Osteocyte (in vitro differentiated cells): ENCODE data around the gene MEP1A. TPM values are rescaled to one million over a fixed set of nuclear protein-coding genes. Genes with fewer than 3 reads are reported as not detected.

Source experiments
- DNase-seq: peaks from one replicate; pipeline ENCODE4 v3.0.0; 2021; ENCODE audit warnings: mixed read lengths; ENCODE audit not compliant: unreplicated experiment; ENCODE audit errors: extremely low spot score
- H3K27ac Mint-ChIP-seq: one replicate; pipeline ENCODE4 v1.8.0; 2021; ENCODE audit warnings: mild to moderate bottlenecking, mixed read lengths; ENCODE audit not compliant: unreplicated experiment
- H3K27me3 Mint-ChIP-seq: one replicate; pipeline ENCODE4 v1.8.0; 2021; ENCODE audit warnings: mixed read lengths; ENCODE audit not compliant: unreplicated experiment
- H3K36me3 Mint-ChIP-seq: one replicate; pipeline ENCODE4 v1.8.0; 2021; ENCODE audit warnings: mixed read lengths; ENCODE audit not compliant: unreplicated experiment
- H3K4me1 Mint-ChIP-seq: one replicate; pipeline ENCODE4 v1.8.0; 2021; ENCODE audit warnings: mixed read lengths; ENCODE audit not compliant: unreplicated experiment
- H3K4me3 Mint-ChIP-seq: one replicate; pipeline ENCODE4 v1.8.0; 2021; ENCODE audit warnings: mild to moderate bottlenecking, moderate library complexity, mixed read lengths; ENCODE audit not compliant: unreplicated experiment
- H3K9me3 Mint-ChIP-seq: one replicate; pipeline ENCODE4 v1.8.0; 2021; ENCODE audit warnings: mixed read lengths; ENCODE audit not compliant: unreplicated experiment
- total RNA-seq: library from RNA; stranded (reverse); gene quantifications from 2 replicates; pipeline ENCODE4 v1.2.1, GENCODE V29; 2021
- TF ChIP-seq, protein P1 (sequence below): fragments of 200-600 bp; sonication (generic); IDR thresholded peaks from 2 replicates; pipeline ENCODE4 v1.5.0; 2021; ENCODE audit warnings: antibody characterized with exemption, mild to moderate bottlenecking, moderate library complexity

Gene MEP1A
- total RNA-seq, 1 donor from 2014 or later, result not detected

DNA sequence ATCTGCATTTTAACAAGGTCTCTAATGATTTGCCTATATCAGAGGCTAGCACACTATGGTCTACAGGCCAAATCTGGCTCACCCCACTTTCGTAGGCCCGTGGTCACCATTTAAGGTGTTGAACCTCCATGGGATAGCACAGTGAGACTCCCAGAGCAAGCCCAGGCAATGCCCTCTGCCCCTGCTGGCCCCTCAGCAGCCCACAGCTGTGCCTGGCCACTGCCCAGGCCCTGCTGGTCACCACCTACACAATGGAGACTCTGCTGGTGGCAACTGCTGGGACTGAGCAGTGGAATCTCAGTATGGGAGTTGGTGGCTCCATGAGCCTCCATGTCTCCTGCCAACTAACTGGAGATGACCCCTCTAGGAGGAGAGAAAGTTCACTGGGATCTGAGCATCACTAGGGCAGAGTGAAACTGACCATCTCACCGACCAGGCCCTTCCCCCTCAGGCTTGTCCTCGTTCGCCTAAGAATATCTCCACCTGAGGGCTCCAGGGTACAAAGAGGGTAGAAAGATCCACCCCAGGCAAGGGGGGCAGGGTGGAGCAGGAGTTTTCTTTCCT lies 44.2 kb upstream of the MEP1A start:
- DNase-seq, result no peak

DNA sequence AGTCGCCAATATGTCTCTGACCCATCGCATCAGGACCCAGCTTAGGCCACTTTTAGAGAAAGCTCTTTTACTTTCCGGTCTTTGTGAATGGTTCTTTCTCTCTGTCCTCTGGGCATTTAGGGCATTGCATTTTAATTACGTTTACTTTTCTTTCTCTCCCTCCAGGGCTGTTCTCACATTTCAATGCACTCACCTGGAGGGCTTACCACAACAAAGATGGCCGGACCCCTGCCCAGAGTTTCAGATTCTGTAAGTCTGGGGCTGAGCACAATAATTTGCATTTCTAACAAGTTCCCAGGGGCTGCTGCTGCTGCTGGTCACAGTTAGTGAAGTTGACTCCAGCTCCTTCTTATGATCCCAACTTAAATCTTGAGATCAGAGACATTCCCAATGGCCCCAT lies 43.5 kb upstream of the MEP1A start:
- Mint-ChIP-seq H3K36me3 (no peaks in the 10 kb centered on the region), H3K9me3 (no peaks in the 10 kb centered on the region), H3K4me1 (no peaks in the 10 kb centered on the region), H3K27ac (no peak overlapping the region), H3K27me3 (peaks cover 14% of the 10 kb centered on the region), H3K4me3 (no peak overlapping the region)
- TF ChIP-seq, protein P1, sequence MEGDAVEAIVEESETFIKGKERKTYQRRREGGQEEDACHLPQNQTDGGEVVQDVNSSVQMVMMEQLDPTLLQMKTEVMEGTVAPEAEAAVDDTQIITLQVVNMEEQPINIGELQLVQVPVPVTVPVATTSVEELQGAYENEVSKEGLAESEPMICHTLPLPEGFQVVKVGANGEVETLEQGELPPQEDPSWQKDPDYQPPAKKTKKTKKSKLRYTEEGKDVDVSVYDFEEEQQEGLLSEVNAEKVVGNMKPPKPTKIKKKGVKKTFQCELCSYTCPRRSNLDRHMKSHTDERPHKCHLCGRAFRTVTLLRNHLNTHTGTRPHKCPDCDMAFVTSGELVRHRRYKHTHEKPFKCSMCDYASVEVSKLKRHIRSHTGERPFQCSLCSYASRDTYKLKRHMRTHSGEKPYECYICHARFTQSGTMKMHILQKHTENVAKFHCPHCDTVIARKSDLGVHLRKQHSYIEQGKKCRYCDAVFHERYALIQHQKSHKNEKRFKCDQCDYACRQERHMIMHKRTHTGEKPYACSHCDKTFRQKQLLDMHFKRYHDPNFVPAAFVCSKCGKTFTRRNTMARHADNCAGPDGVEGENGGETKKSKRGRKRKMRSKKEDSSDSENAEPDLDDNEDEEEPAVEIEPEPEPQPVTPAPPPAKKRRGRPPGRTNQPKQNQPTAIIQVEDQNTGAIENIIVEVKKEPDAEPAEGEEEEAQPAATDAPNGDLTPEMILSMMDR, result no peak
- DNase-seq, result no peak

More for the DNA sequence above, 44.2 kb upstream of the MEP1A start:
- Mint-ChIP-seq H3K36me3 (no peaks in the 10 kb centered on the region), H3K27me3 (peaks cover 14% of the 10 kb centered on the region), H3K4me3 (no peak overlapping the region), H3K4me1 (no peaks in the 10 kb centered on the region), H3K27ac (no peak overlapping the region), H3K9me3 (no peaks in the 10 kb centered on the region)
- TF ChIP-seq, protein P1, result no peak

DNA sequence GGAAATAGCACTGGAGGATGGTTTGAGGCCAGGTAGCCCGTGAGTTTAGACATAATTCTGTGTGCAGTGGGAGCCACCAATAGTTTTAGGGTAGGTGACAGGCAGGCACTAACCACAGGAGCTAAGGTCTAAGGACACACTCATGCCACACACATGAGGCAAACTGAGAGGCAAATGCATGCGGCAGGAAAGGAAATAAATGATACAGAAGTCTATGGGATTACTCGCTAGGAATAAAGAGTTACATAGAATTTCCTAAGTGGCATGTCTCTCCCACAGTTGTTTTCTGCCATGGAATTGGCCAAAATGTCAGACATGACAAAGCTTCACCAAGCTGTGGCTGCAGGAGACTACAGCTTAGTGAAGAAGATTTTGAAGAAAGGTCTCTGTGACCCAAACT lies 41.5 kb upstream of the MEP1A start:
- H3K27me3 Mint-ChIP-seq, result peaks cover 3% of the 10 kb centered on the region
- no peaks in the 10 kb centered on the region for H3K36me3 Mint-ChIP-seq
- H3K9me3 Mint-ChIP-seq, result no peaks in the 10 kb centered on the region
- no peak for DNase-seq
- H3K4me3 Mint-ChIP-seq, result no peak overlapping the region
- H3K27ac Mint-ChIP-seq, result no peak overlapping the region
- no peaks in the 10 kb centered on the region for H3K4me1 Mint-ChIP-seq
- TF ChIP-seq, protein P1, result no peak

DNA sequence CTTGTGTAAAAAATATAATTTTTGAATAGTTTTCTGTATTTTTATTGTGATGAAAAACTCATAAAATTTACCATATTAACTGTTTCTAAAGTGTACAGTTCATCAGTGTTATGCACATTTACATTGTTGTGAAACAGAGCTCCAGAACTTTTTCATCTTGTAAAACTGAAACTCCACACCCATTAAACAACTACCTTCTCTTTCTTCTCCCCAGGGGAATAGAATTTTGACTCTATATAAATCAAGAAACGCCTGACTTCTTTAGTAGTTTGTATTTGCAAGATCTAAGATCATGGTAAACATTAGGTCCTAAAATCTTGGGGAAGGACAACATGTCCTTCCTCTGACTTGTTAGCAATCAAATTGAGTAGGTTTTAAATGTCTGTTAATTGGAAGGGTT lies 37.3 kb upstream of the MEP1A start:
- Mint-ChIP-seq H3K4me1 (no peaks in the 10 kb centered on the region), H3K36me3 (no peaks in the 10 kb centered on the region), H3K4me3 (no peak overlapping the region), H3K27me3 (peaks cover 6% of the 10 kb centered on the region), H3K27ac (no peak overlapping the region), H3K9me3 (no peaks in the 10 kb centered on the region)
- TF ChIP-seq, protein P1, result no peak
- no peak for DNase-seq

DNA sequence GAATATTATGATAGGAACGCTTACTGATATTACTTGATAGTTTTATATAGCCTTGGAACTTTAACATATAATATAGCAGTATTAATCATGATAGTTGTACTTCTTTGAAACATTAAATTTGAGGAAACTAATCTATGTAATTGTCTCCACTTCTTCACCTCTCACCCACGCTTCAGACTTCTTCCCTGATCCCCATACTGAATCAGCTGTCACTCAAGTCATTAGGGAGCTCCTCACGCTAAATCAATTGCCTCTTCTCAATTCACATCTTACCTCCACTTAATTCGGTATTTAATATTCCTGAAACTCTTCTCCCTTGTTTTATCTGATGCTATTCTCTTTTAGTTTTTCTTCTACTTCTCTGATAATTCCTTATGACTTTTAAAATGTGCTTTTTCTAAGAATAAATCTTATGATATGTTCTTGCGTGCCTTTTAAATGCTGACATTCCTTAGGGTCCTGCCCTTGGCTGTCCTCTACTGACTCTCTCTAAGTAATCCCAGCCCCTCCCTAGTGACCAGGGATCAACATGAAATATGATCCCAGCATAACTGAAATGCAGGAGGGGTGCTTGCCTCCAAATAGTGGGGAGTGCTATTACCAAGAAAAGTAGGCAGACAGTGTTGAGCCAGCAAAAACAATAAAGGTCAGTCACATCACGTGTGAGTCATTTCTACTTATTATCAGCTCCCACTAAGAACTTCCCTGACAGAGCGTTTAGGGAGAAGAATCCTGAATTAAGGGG lies 36.5 kb upstream of the MEP1A start:
- no peak for DNase-seq
- no peaks in the 10 kb centered on the region for H3K36me3 Mint-ChIP-seq
- TF ChIP-seq, protein P1, result no peak
- H3K9me3 Mint-ChIP-seq, result no peaks in the 10 kb centered on the region
- no peaks in the 10 kb centered on the region for H3K4me1 Mint-ChIP-seq
- no peak overlapping the region for H3K27ac Mint-ChIP-seq
- no peak overlapping the region for H3K4me3 Mint-ChIP-seq
- peaks cover 6% of the 10 kb centered on the region for H3K27me3 Mint-ChIP-seq
